Ectodermal cell (in vitro differentiated cells): ENCODE data around the gene HOXB3.

ENCODE experiments used
- H3K27ac ChIP-seq: 2 replicates; pipeline ENCODE4 v1.7.0; 2013; ENCODE audit warnings: mild to moderate bottlenecking, low read depth, low read length; ENCODE audit not compliant: insufficient read depth, poor library complexity, severe bottlenecking
- H3K27me3 ChIP-seq: 2 replicates; pipeline ENCODE4 v1.7.0; 2013; ENCODE audit warnings: mild to moderate bottlenecking, low read length; ENCODE audit not compliant: insufficient read depth, control insufficient read depth, poor library complexity, severe bottlenecking
- H3K36me3 ChIP-seq: one replicate; pipeline ENCODE4 v1.7.0; 2013; ENCODE audit warnings: low read length; ENCODE audit not compliant: control insufficient read depth, insufficient read depth
- H3K4me1 ChIP-seq: one replicate; pipeline ENCODE4 v1.7.0; 2013; ENCODE audit warnings: low read length; ENCODE audit not compliant: control insufficient read depth, insufficient read depth
- H3K4me3 ChIP-seq: 2 replicates; pipeline ENCODE4 v1.7.0; 2013; ENCODE audit warnings: low read depth, low read length, control low read depth; ENCODE audit not compliant: insufficient read depth
- H3K9me3 ChIP-seq: 2 replicates; pipeline ENCODE4 v1.7.0; 2013; ENCODE audit warnings: mild to moderate bottlenecking, low read length, moderate library complexity; ENCODE audit not compliant: control insufficient read depth
- WGBS, 2 experiments: methylation state at CpG; one replicate each; pipeline ENCODE4 v1.1.7; 2013; ENCODE audit warnings: missing lambda C conversion rate in 2 of 2; 5-methylcytosine and 5-hydroxymethylcytosine counted together

HOXB3 gene

GRCh38 chr17:48559122-48559839, 30.8 kb downstream of the HOXB3 start:
- Histone ChIP-seq H3K4me1 (peaks cover 1% of the 10 kb centered on the region), H3K36me3 (no peaks in the 10 kb centered on the region), H3K27me3 (peaks cover 100% of the 10 kb centered on the region), H3K27ac (no peak overlapping the region), H3K4me3 (no peak overlapping the region), H3K9me3 (no peaks in the 10 kb centered on the region)
- 4 to 5% methylated on average over 14 to 15 of the region's 16 CpGs for WGBS, 2 experiments

GRCh38 chr17:48558831-48559121, 31.3 kb downstream of the HOXB3 start:
- no peaks in the 10 kb centered on the region for H3K9me3 ChIP-seq
- H3K4me1 ChIP-seq: no peaks in the 10 kb centered on the region
- H3K27me3 ChIP-seq: peaks cover 100% of the 10 kb centered on the region
- no peaks in the 10 kb centered on the region for H3K36me3 ChIP-seq
- no peak overlapping the region for H3K27ac ChIP-seq
- H3K4me3 ChIP-seq: no peak overlapping the region
- WGBS, 2 experiments: 16 to 18% methylated on average over 2 of the region's 2 CpGs

GRCh38 chr17:48558057-48558830, 31.8 kb downstream of the HOXB3 start:
- Histone ChIP-seq H3K27me3 (peaks cover 100% of the 10 kb centered on the region), H3K27ac (no peak overlapping the region), H3K4me1 (no peaks in the 10 kb centered on the region), H3K4me3 (no peak overlapping the region), H3K36me3 (no peaks in the 10 kb centered on the region), H3K9me3 (no peaks in the 10 kb centered on the region)
- 12 to 13% methylated on average over 13 of the region's 13 CpGs for WGBS, 2 experiments

- Histone ChIP-seq H3K9me3 (no peaks in the 10 kb centered on the region), H3K36me3 (no peaks in the 10 kb centered on the region), H3K4me1 (no peaks in the 10 kb centered on the region), H3K27ac (no peak overlapping the region), H3K4me3 (no peak overlapping the region), H3K27me3 (peaks cover 100% of the 10 kb centered on the region)
- WGBS, 2 experiments: 11 to 14% methylated on average over 7 of the region's 7 CpGs
Observed at GRCh38 chr17:48556576-48557401, 33.3 kb downstream of the HOXB3 start.

GRCh38 chr17:48556229-48556575, 33.8 kb downstream of the HOXB3 start:
- H3K27me3 ChIP-seq: peaks cover 100% of the 10 kb centered on the region
- no peaks in the 10 kb centered on the region for H3K36me3 ChIP-seq
- no peaks in the 10 kb centered on the region for H3K9me3 ChIP-seq
- H3K27ac ChIP-seq: no peak overlapping the region
- WGBS, 2 experiments: 8% methylated on average over 4 of the region's 5 CpGs
- no peak overlapping the region for H3K4me3 ChIP-seq
- H3K4me1 ChIP-seq: no peaks in the 10 kb centered on the region

- 2% methylated on average over 36 of the region's 36 CpGs for WGBS, 2 experiments
- no peak overlapping the region for H3K4me3 ChIP-seq
- no peaks in the 10 kb centered on the region for H3K4me1 ChIP-seq
- no peak overlapping the region for H3K27ac ChIP-seq
- no peaks in the 10 kb centered on the region for H3K36me3 ChIP-seq
- peaks cover 100% of the 10 kb centered on the region for H3K27me3 ChIP-seq
- H3K9me3 ChIP-seq: no peaks in the 10 kb centered on the region
Observed at GRCh38 chr17:48555258-48556228, 34.5 kb downstream of the HOXB3 start.

- 2 to 3% methylated on average over 44 of the region's 44 CpGs for WGBS, 2 experiments
Observed at GRCh38 chr17:48554412-48555257, 35.4 kb downstream of the HOXB3 start.

GRCh38 chr17:48553826-48554225, 36.2 kb downstream of the HOXB3 start:
- no peaks in the 10 kb centered on the region for H3K4me1 ChIP-seq
- WGBS, 2 experiments: 25 to 28% methylated on average over 1 of the region's 1 CpG
- no peaks in the 10 kb centered on the region for H3K9me3 ChIP-seq
- H3K27ac ChIP-seq: no peak overlapping the region
- no peaks in the 10 kb centered on the region for H3K36me3 ChIP-seq
- peaks cover 100% of the 10 kb centered on the region for H3K27me3 ChIP-seq
- no peak overlapping the region for H3K4me3 ChIP-seq

More at GRCh38 chr17:48554412-48555257, 35.4 kb downstream of the HOXB3 start:
- Histone ChIP-seq H3K9me3 (no peaks in the 10 kb centered on the region), H3K36me3 (no peaks in the 10 kb centered on the region), H3K27me3 (peaks cover 100% of the 10 kb centered on the region), H3K27ac (no peak overlapping the region), H3K4me3 (no peak overlapping the region), H3K4me1 (no peaks in the 10 kb centered on the region)

- no peak overlapping the region for H3K4me3 ChIP-seq
- WGBS, 2 experiments: 8 to 19% methylated on average over 5 of the region's 5 CpGs
- no peaks in the 10 kb centered on the region for H3K9me3 ChIP-seq
- no peaks in the 10 kb centered on the region for H3K36me3 ChIP-seq
- peaks cover 100% of the 10 kb centered on the region for H3K27me3 ChIP-seq
- no peaks in the 10 kb centered on the region for H3K4me1 ChIP-seq
- peak overlapping the region; percentile 18 for H3K27ac ChIP-seq
Observed at GRCh38 chr17:48553190-48553547, 36.9 kb downstream of the HOXB3 start.
